GM08714 (cell line): ENCODE measurements around the gene RUNX2.

ENCODE experiments used
- H3K4me3 ChIP-seq: fragments of 200-500 bp; sonication (Bioruptor generic); 2 replicates; pipeline ENCODE4 v1.5.1; 2014; ENCODE audit warnings: mild to moderate bottlenecking, low read length, inconsistent platforms
- ZNF274 ChIP-seq: IDR thresholded peaks from 2 replicates; pipeline ENCODE4 v1.6.1; 2012; ENCODE audit warnings: mild to moderate bottlenecking, low read depth, low read length

Gene RUNX2

DNA sequence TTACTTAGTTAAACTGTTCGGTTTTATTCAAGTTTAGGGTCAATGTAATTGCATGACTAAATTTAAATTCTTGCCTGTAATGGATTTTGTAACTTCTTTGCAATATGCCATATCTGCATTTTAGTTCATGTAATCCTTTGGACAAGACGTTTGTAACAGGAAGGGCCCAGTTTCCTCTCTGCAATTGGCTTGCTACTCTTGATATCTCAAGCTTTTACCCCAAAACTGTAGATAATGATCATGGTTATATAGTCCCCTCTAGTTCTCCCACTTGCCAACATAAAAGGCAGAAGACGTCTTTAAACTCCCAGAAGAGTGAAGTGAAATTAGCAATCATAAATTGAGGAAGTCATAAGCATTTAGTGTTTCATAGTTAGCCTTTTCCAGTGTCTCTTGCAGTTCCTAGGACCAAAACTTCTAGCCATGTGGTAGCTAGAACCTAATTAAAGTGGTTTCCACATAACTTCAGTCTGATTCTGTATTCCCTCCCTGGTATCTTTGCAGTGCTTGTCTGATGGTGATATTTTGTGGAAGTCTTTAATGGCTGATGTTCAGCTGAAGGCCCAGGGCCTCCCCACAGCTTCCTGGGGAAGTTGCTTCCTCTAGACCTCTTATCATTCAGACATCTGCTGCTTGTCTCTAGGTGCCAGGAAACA, 167.4 kb downstream of the RUNX2 start:
- H3K4me3 ChIP-seq, result no peak overlapping the region
- no peak for TF ChIP-seq ZNF274

DNA sequence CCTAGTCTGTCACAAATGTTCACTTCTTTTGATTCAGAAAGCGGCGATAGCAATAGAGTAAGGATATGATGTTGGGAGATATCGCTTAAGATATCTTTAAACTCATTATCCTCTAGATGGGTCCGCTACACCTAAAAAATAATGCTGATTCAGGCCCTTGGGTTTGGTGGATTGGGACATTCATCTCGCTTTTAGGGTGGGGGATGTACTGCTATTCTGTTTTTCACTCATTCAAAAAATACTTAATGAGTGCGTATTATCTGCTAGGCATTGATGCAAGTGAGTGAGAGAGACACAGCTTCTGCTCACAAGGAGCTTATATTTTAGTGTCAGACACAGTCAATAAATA, 167.9 kb downstream of the RUNX2 start:
- no peak for TF ChIP-seq ZNF274
- H3K4me3 ChIP-seq, result no peak overlapping the region

DNA sequence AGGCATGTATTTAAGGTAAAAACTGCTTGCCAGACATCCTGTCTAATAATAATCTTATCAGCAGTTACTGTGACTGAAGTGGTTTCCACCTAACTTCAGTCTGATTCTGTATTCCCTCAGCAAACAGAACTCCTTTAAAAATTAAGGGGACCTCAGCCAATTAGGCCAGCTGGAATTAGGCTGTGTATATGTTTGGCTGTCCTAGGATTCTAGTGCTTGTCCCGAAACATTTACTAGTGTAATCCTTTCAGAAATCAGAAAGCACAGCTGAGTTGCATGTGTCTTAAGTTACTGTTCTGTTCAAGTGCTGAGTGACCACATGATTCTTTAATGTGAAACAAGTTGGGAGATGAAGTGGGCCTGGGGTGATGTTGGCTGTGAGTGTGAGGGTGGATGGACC, 170.5 kb downstream of the RUNX2 start:
- TF ChIP-seq ZNF274, result no peak

DNA sequence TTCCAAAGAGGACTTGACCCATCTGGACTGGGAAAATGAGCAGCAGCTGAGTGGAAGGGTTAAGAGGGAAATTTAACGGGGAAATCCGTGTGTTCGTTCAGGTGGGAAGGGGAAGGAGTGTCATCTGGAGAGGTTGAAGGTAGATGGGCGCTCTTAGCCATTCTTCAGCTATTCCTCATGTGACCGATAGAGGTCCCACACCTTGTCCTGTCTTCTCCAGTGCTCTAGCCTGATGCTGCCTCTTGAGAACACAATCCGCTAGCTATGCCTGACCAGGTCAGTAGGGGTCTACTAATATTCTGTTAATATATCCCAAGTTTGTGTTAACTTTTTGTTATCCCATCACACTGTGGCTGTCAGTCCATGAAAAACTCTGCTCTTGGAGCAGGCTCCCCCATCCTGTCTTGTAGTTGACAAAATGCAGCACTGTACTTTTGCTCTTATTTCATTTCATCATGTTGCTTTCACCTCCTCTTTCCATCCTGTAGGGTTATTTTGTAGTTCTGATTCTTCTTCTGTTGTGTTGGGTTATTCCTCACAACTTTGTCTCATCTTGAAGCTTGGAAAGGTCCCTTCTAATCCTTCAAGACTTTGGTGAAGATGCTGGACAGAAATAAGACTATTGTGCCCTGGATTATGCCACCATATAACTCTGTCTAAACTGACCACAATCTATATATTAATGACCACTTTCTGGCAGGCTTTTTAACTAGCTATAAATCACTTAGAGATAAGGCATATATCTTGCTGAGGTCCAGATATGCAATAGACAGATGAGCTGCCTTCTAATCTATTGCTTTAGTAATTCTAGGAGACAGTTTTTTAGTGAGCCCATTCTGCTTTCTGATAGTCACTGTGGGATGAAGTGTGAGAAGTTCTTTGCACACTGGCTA, 173.0 kb downstream of the RUNX2 start:
- TF ChIP-seq ZNF274, result no peak
- no peak overlapping the region for H3K4me3 ChIP-seq

More for the DNA sequence above, 170.5 kb downstream of the RUNX2 start:
- no peak overlapping the region for H3K4me3 ChIP-seq

DNA sequence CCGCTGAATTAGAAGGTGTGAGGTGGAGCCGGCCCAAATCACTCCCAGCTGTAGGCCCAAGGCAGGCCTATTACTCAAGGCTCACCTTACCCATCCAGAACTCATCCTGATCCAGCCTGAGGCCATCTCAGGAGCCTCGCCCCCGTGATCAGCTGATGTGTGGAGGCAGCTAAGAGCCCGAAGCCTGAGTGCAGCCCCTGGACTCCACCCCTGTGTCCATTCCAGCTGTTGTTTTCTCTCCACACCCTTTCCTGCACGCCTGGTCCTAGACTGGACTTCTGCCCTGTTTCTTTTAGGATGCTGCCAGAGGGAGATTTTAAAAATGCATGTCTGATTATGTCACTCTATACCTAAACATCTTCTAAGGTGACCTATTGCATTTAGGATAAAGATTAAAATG, 174.3 kb downstream of the RUNX2 start:
- TF ChIP-seq ZNF274, result no peak
- H3K4me3 ChIP-seq, result no peak overlapping the region

GRCh38 chr6:45504947-45505346, 176.8 kb downstream of the RUNX2 start:
- no peak for TF ChIP-seq ZNF274
- H3K4me3 ChIP-seq, result no peak overlapping the region

GRCh38 chr6:45505470-45505869, 177.3 kb downstream of the RUNX2 start:
- no peak for TF ChIP-seq ZNF274
- no peak overlapping the region for H3K4me3 ChIP-seq

GRCh38 chr6:45507186-45507585, 179.1 kb downstream of the RUNX2 start:
- H3K4me3 ChIP-seq, result no peak overlapping the region
- no peak for TF ChIP-seq ZNF274

GRCh38 chr6:45509426-45509825, 181.3 kb downstream of the RUNX2 start:
- no peak overlapping the region for H3K4me3 ChIP-seq
- TF ChIP-seq ZNF274, result no peak

DNA sequence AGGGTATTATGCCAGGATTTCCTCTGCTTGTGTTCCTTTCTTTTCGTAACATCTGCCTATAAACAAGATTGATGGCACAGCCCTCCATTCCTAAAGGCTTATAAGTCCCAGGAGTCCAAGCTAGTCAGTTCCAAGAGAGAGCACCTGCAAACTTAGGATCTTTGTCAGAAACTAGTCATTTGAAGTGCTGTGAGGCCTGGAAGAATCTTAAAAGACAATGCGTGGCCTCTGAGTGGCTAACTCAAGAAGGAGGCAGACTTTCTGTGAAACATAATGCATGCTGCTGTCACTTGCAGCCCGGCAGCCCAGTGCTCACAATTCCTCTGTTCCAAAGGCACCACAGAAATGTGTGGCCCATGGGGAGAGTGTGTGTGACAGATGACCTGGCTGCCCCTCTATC, 184.6 kb downstream of the RUNX2 start:
- TF ChIP-seq ZNF274, result no peak

DNA sequence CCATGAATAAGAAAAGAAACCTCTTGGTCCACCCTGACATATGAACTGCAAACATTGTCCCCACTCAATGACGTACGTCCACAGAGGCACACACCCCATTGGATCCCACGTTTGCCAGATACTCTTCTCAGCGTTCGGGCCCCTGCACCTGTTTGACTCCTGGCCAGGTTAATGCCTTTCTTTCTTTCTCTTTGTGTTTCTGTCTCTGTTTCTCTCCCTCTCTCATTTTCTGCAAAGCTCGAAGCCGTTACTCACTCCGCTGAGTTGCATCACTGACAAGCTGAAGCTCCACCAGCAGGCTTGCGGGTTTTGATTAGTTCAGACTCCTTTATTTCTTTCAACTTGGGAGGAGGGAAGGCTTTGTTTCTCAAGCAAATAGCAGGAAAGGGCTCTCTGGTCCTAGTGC, 185.1 kb downstream of the RUNX2 start:
- no peak for TF ChIP-seq ZNF274
- no peak overlapping the region for H3K4me3 ChIP-seq

More for the DNA sequence above, 184.6 kb downstream of the RUNX2 start:
- H3K4me3 ChIP-seq, result no peak overlapping the region

DNA sequence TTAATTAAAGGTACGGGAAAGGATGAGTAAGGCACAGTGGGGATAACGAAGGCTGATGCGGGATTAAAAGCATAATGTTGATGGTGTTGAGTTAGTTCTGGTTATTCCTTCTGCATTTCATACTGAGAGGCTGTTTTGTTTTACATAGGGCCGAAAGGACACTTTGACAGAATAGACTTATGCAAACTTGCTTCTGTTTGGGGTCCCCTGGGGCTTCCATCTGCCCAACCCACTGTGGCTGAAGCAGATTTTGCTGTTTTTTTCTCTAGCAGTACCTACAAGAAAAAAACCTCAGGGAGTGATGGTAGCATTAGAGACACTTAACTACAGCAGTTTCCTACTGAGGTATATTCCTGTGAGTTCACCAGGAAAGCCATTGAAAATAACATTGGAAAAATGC, 185.7 kb downstream of the RUNX2 start:
- no peak overlapping the region for H3K4me3 ChIP-seq
- TF ChIP-seq ZNF274, result no peak

DNA sequence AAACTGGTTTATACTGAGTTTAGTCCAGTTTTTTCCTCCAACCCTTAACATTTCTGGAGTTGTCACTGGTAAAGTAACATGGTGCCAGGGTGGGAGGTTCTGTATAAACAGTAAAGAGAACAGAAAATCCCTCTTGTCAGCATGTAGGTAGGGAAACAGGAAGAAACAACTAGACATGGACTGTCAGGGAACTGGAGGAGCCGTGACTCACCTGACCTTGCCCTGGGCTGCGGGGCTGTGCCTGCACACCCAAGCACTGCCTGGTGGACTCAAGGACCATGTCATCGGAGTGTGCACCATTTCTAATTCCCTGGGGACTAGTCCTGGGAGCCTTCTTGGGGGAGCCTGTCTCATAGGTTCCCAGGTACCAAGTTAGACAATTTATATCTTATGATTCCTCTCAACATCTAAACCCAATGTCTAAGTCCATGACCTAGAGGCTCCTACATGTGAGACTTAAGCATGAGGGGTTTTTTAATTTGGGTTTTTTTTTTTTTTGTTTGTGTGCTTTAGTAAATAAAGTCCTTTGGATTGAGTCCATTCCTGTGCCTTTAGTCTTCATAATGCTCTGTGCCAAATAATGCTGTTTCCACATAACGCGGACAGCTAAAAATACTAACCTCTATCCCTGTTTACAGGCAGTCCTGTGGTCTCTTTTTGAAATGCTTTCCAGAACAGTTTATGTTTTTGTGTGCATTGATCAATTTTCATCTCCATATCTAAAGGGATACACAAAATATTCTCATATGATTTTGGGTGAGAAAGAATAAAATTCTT, 186.5 kb downstream of the RUNX2 start:
- H3K4me3 ChIP-seq, result no peak overlapping the region
- TF ChIP-seq ZNF274, result no peak

GRCh38 chr6:45518013-45518720, 190.0 kb downstream of the RUNX2 start:
- no peak overlapping the region for H3K4me3 ChIP-seq
- no peak for TF ChIP-seq ZNF274
